Liver (tissue), 9 donors: ENCODE measurements around the gene POLR2C. TPM values are rescaled to one million over a fixed set of nuclear protein-coding genes. Genes with fewer than 3 reads are reported as not detected.
"Not testable (repeated sequence)": the region's sequence is repeated elsewhere in the genome, so short reads cannot be mapped to it uniquely, and the experiment has no call there.

ENCODE experiments used
- DNase-seq: peaks from one replicate; pipeline ENCODE4 v3.0.0-alpha.2; 2017; ENCODE audit warnings: low spot score
- H3K27ac ChIP-seq, 2 donors: one replicate each; pipeline ENCODE4 v1.7.0; 2013; ENCODE audit warnings: inconsistent platforms in 2 of 2, low read length in 2 of 2, control low read depth in 1 of 2, low read depth in 1 of 2, mild to moderate bottlenecking in 1 of 2
- H3K27me3 ChIP-seq, 4 donors: one replicate each; pipeline versions ENCODE4 v1.6.1 to v1.7.0; 2013; ENCODE audit warnings: low read length in 3 of 4, inconsistent platforms in 1 of 4, mild to moderate bottlenecking in 1 of 4, moderate library complexity in 1 of 4; ENCODE audit not compliant: control insufficient read depth in 4 of 4, insufficient read depth in 4 of 4
- H3K36me3 ChIP-seq, 4 donors: one replicate each; pipeline versions ENCODE4 v1.6.1 to v1.7.0; 2013; ENCODE audit warnings: low read length in 3 of 4, mild to moderate bottlenecking in 3 of 4, low read depth in 1 of 4, moderate library complexity in 1 of 4; ENCODE audit not compliant: control insufficient read depth in 4 of 4, insufficient read depth in 3 of 4
- H3K4me1 ChIP-seq, 4 donors: one replicate each; pipeline versions ENCODE4 v1.6.1 to v1.7.0; 2013; ENCODE audit warnings: low read length in 3 of 4, mild to moderate bottlenecking in 3 of 4, moderate library complexity in 1 of 4; ENCODE audit not compliant: control insufficient read depth in 4 of 4, insufficient read depth in 4 of 4
- H3K4me3 ChIP-seq, 3 donors: one replicate each; pipeline versions ENCODE4 v1.6.1 to v1.7.0; 2013; ENCODE audit warnings: low read length in 3 of 3, control low read depth in 1 of 3, low read depth in 1 of 3, mild to moderate bottlenecking in 1 of 3
- H3K9ac ChIP-seq, 2 donors: one replicate each; pipeline ENCODE4 v1.7.0; 2013; ENCODE audit warnings: low read length in 2 of 2, mild to moderate bottlenecking in 2 of 2, moderate library complexity in 2 of 2, control low read depth in 1 of 2, low read depth in 1 of 2
- H3K9me3 ChIP-seq, 4 donors: one replicate each; pipeline versions ENCODE4 v1.6.1 to v1.7.0; 2013; ENCODE audit warnings: low read length in 3 of 4; ENCODE audit not compliant: control insufficient read depth in 4 of 4
- ATF3 ChIP-seq: IDR thresholded peaks from 2 replicates; pipeline ENCODE4 v1.6.1; 2016; ENCODE audit warnings: antibody characterized with exemption
- CTCF ChIP-seq: fragments of 150-350 bp; IDR thresholded peaks from 2 replicates; pipeline ENCODE4 v1.5.1; 2017; ENCODE audit warnings: improper control_type of control experiment, low read depth, low read length; ENCODE audit not compliant: missing input control
- EGR1 ChIP-seq, 2 donors: IDR thresholded peaks; 2 replicates each; pipeline ENCODE4 v1.6.1; 2016 to 2018; ENCODE audit warnings: antibody characterized with exemption in 2 of 2, low read depth in 2 of 2
- FOXA1 ChIP-seq: IDR thresholded peaks from 2 replicates; pipeline ENCODE4 v1.6.1; 2016; ENCODE audit warnings: antibody characterized with exemption
- FOXA2 ChIP-seq: IDR thresholded peaks from 2 replicates; pipeline ENCODE4 v1.6.1; 2016; ENCODE audit warnings: antibody characterized with exemption
- GABPA ChIP-seq, 2 donors: IDR thresholded peaks in 1 of 2; conservative IDR thresholded peaks in 1 of 2; 2 replicates each; pipeline ENCODE4 v1.6.1; 2016; ENCODE audit warnings: antibody characterized with exemption in 2 of 2, mild to moderate bottlenecking in 1 of 2, moderate library complexity in 1 of 2
- HNF4A ChIP-seq, 2 donors: conservative IDR thresholded peaks; 2 replicates each; pipeline ENCODE4 v1.6.1; 2016; ENCODE audit warnings: antibody characterized with exemption in 2 of 2, mild to moderate bottlenecking in 2 of 2
- HNF4G ChIP-seq: IDR thresholded peaks from 2 replicates; pipeline ENCODE4 v1.6.1; 2016; ENCODE audit warnings: antibody characterized with exemption
- JUND ChIP-seq, 2 donors: IDR thresholded peaks; 2 replicates each; pipeline ENCODE4 v1.6.1; 2016; ENCODE audit warnings: antibody characterized with exemption in 2 of 2
- MAX ChIP-seq: IDR thresholded peaks from 2 replicates; pipeline ENCODE4 v1.6.1; 2016; ENCODE audit warnings: antibody characterized with exemption
- NR2F2 ChIP-seq: IDR thresholded peaks from 2 replicates; pipeline ENCODE4 v1.6.1; 2016; ENCODE audit warnings: antibody characterized with exemption
- RAD21 ChIP-seq, 2 donors: IDR thresholded peaks; 2 replicates each; pipeline ENCODE4 v1.6.1; 2016; ENCODE audit warnings: antibody characterized with exemption in 2 of 2, mild to moderate bottlenecking in 2 of 2
- RXRA ChIP-seq, 2 donors: IDR thresholded peaks; 2 replicates each; pipeline ENCODE4 v1.6.1; 2017 to 2018; ENCODE audit warnings: antibody characterized with exemption in 2 of 2, mild to moderate bottlenecking in 1 of 2
- SP1 ChIP-seq: IDR thresholded peaks from 2 replicates; pipeline ENCODE4 v1.6.1; 2018; ENCODE audit warnings: antibody characterized with exemption, mild to moderate bottlenecking
- TAF1 ChIP-seq: conservative IDR thresholded peaks from 2 replicates; pipeline ENCODE4 v1.6.1; 2016; ENCODE audit warnings: antibody characterized with exemption, mild to moderate bottlenecking
- YY1 ChIP-seq: IDR thresholded peaks from 2 replicates; pipeline ENCODE4 v1.6.1; 2016; ENCODE audit warnings: antibody characterized with exemption, mild to moderate bottlenecking
- ZBTB33 ChIP-seq: IDR thresholded peaks from 2 replicates; pipeline ENCODE4 v1.6.1; 2016; ENCODE audit warnings: antibody characterized with exemption
- WGBS: extraction: QIAGEN DNeasy Blood & Tissue Kit; methylation state at CpG from one replicate; pipeline ENCODE4 v1.1.7; 2013; 5-methylcytosine and 5-hydroxymethylcytosine counted together
- polyA plus RNA-seq, 2 donors: library from polyadenylated mRNA; stranded (reverse) in 1 of 2; unstranded in 1 of 2; fragments of 200-250 nt in 1 of 2; fragments of >200 nt in 1 of 2; fragmentation: Nextera tagmentation in 1 of 2; extraction: Ambion mirVana in 1 of 2; gene quantifications; one replicate each; pipeline versions ENCODE4 v1.2.1 to v1.2.3, GENCODE V29; 2013 to 2015
- total RNA-seq, 2 donors: library from RNA; depleted of rRNA; stranded (reverse); fragments of >200 nt; gene quantifications; one replicate each; pipeline ENCODE4 v1.2.3, GENCODE V29; 2014
- TF ChIP-seq, protein P1 (sequence below): IDR thresholded peaks from 2 replicates; pipeline ENCODE4 v1.6.1; 2016; ENCODE audit warnings: antibody characterized with exemption, mild to moderate bottlenecking
- donor health status: healthy.
- donor health status: healthy.
- donor health status: healthy.
- donor health status: healthy.
- donor health status: healthy.

POLR2C gene
- total and polyA plus RNA-seq, 4 donors, result 25.4 to 68.0 (median 51.3) TPM

DNA sequence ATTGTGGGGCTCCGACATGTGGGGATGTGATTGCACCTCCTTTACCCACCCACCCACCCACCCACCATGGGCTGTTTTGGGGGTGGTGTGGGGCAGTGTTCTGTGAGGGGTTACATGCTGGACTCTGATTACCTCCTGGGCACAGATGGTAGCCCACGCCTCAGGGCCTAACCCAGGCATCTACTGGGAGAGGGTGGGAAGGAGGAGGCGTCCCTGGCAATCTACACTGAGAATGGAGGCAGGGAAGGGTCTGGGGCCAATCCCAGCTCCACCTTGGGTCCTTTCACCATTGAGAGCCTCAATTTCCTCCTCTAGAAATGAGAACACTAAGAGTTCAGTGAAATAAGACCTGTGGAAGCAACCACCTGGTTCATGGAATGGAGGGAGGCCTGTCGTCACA, 35.6 kb downstream of the POLR2C start (continued):
- TF ChIP-seq HNF4G, result no peak
- no peak for TF ChIP-seq FOXA2

- H3K27me3 ChIP-seq, H3K36me3 ChIP-seq, H3K9me3 ChIP-seq, H3K9ac ChIP-seq, H3K27ac ChIP-seq, DNase-seq, H3K4me3 ChIP-seq: not testable (repeated sequence)
- H3K4me1 ChIP-seq, result peaks cover 5 to 11% (median 7%) of the 10 kb centered on the region in 4 donors
- WGBS, result 97% methylated on average over 11 of the region's 11 CpGs
These were observed 37.5 kb downstream of the POLR2C start for GRCh38 chr16:57499941-57500340.

GRCh38 chr16:57500578-57501111, 38.2 kb downstream of the POLR2C start:
- Histone ChIP-seq H3K4me1 (peaks cover 5 to 11% (median 7%) of the 10 kb centered on the region in 4 donors), H3K27me3 (no peaks in the 10 kb centered on the region), H3K9ac (no peak overlapping the region), H3K27ac (no peak overlapping the region), H3K4me3 (no peak overlapping the region), H3K9me3 (no peaks in the 10 kb centered on the region), H3K36me3 (no peaks in the 10 kb centered on the region)
- peak; percentile 81 to 90 for TF ChIP-seq HNF4A (conservative IDR thresholded peaks at IDR 0.05)
- TF ChIP-seq SP1, result peak; percentile 95
- TF ChIP-seq FOXA2, result peak; percentile 52
- no peak for TF ChIP-seq ZBTB33
- peak; percentile 55 for TF ChIP-seq YY1
- peak in 1 of 2 donors; percentile 52 for TF ChIP-seq RAD21 (IDR thresholded peaks at IDR 0.05)
- peak; percentile 72 for TF ChIP-seq MAX
- peak in 1 of 2 donors; percentile 72 for TF ChIP-seq JUND (IDR thresholded peaks at IDR 0.05)
- peak in 1 of 2 donors; percentile 42 for TF ChIP-seq GABPA (IDR thresholded peaks at IDR 0.05 in 1 of 2, conservative IDR thresholded peaks at IDR 0.05 in 1 of 2)
- TF ChIP-seq EGR1 (IDR thresholded peaks at IDR 0.05; ENCODE audit: low read depth in 2 of 2), result no peak
- peak; percentile 37 for TF ChIP-seq FOXA1
- TF ChIP-seq, protein P1, sequence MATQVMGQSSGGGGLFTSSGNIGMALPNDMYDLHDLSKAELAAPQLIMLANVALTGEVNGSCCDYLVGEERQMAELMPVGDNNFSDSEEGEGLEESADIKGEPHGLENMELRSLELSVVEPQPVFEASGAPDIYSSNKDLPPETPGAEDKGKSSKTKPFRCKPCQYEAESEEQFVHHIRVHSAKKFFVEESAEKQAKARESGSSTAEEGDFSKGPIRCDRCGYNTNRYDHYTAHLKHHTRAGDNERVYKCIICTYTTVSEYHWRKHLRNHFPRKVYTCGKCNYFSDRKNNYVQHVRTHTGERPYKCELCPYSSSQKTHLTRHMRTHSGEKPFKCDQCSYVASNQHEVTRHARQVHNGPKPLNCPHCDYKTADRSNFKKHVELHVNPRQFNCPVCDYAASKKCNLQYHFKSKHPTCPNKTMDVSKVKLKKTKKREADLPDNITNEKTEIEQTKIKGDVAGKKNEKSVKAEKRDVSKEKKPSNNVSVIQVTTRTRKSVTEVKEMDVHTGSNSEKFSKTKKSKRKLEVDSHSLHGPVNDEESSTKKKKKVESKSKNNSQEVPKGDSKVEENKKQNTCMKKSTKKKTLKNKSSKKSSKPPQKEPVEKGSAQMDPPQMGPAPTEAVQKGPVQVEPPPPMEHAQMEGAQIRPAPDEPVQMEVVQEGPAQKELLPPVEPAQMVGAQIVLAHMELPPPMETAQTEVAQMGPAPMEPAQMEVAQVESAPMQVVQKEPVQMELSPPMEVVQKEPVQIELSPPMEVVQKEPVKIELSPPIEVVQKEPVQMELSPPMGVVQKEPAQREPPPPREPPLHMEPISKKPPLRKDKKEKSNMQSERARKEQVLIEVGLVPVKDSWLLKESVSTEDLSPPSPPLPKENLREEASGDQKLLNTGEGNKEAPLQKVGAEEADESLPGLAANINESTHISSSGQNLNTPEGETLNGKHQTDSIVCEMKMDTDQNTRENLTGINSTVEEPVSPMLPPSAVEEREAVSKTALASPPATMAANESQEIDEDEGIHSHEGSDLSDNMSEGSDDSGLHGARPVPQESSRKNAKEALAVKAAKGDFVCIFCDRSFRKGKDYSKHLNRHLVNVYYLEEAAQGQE, result no peak
- peak; percentile 94 to 97 for TF ChIP-seq RXRA (IDR thresholded peaks at IDR 0.05)
- no peak for TF ChIP-seq NR2F2
- TF ChIP-seq HNF4G, result peak; percentile 44
- TF ChIP-seq ATF3, result no peak
- TF ChIP-seq CTCF, result no peak
- no peak for TF ChIP-seq TAF1
- 42% methylated on average over 9 of the region's 9 CpGs for WGBS
- no peak for DNase-seq
